Neuronal stem cell (in vitro differentiated cells): ENCODE measurements around the gene MMP10.

Experiments
- DNase-seq: peaks from one replicate; pipeline ENCODE4 v3.0.0-alpha.2; 2013; ENCODE audit warnings: low spot score
- H2AFZ ChIP-seq: one replicate; pipeline ENCODE4 v1.6.1; 2013; ENCODE audit warnings: mild to moderate bottlenecking, low read length, inconsistent platforms
- H2AK5ac ChIP-seq: 2 replicates; pipeline ENCODE4 v1.6.1; 2013; ENCODE audit warnings: low read depth, mild to moderate bottlenecking, inconsistent platforms, low read length, moderate library complexity, mixed read lengths
- H2BK120ac ChIP-seq: 2 replicates; pipeline ENCODE4 v1.6.1; 2013; ENCODE audit warnings: low read depth, mild to moderate bottlenecking, inconsistent platforms, low read length, moderate library complexity, mixed read lengths
- H2BK12ac ChIP-seq: one replicate; pipeline ENCODE4 v1.6.1; 2013; ENCODE audit warnings: low read length, inconsistent platforms
- H2BK15ac ChIP-seq: 2 replicates; pipeline ENCODE4 v1.6.1; 2013; ENCODE audit warnings: mild to moderate bottlenecking, low read length, inconsistent platforms, mixed read lengths
- H2BK5ac ChIP-seq: one replicate; pipeline ENCODE4 v1.6.1; 2013; ENCODE audit warnings: inconsistent platforms, mild to moderate bottlenecking, low read length, moderate library complexity
- H3K14ac ChIP-seq: one replicate; pipeline ENCODE4 v1.6.1; 2013; ENCODE audit warnings: low read length, inconsistent platforms
- H3K18ac ChIP-seq: 2 replicates; pipeline ENCODE4 v1.6.1; 2013; ENCODE audit warnings: low read length, inconsistent platforms
- H3K23ac ChIP-seq: 2 replicates; pipeline ENCODE4 v1.6.1; 2013; ENCODE audit warnings: low read depth, mild to moderate bottlenecking, mixed read lengths, low read length, inconsistent platforms; ENCODE audit not compliant: poor library complexity
- H3K27ac ChIP-seq: replicated peaks from 3 replicates; pipeline ENCODE4 v1.5.1; 2013; ENCODE audit warnings: low read length, inconsistent platforms
- H3K27me3 ChIP-seq, 3 experiments: 2 replicates each; pipeline ENCODE4 v1.6.1; 2013; ENCODE audit warnings: low read length in 3 of 3, mild to moderate bottlenecking in 2 of 3, inconsistent platforms in 1 of 3, low read depth in 1 of 3, mixed read lengths in 1 of 3, moderate library complexity in 1 of 3; ENCODE audit not compliant: control insufficient read depth in 3 of 3, insufficient read depth in 3 of 3
- H3K36me3 ChIP-seq, 2 donors: replicated peaks in 1 of 2; 2 replicates each; pipeline ENCODE4 v1.6.1; 2013; ENCODE audit warnings: low read length in 2 of 2; ENCODE audit not compliant: control insufficient read depth in 2 of 2, insufficient read depth in 2 of 2
- H3K4ac ChIP-seq: 2 replicates; pipeline ENCODE4 v1.6.1; 2013; ENCODE audit warnings: inconsistent platforms, mild to moderate bottlenecking, low read length, moderate library complexity
- H3K4me1 ChIP-seq, 2 donors: 1 replicate in 1 of 2; 2 replicates in 1 of 2; pipeline ENCODE4 v1.6.1; 2013; ENCODE audit warnings: low read length in 2 of 2, low read depth in 1 of 2; ENCODE audit not compliant: control insufficient read depth in 2 of 2, insufficient read depth in 1 of 2
- H3K4me2 ChIP-seq: one replicate; pipeline ENCODE4 v1.6.1; 2013; ENCODE audit warnings: mild to moderate bottlenecking, low read length, inconsistent platforms; ENCODE audit not compliant: insufficient read depth, poor library complexity, severe bottlenecking
- H3K4me3 ChIP-seq, 2 donors: 2 replicates each; pipeline ENCODE4 v1.5.1; 2013; ENCODE audit warnings: low read length in 2 of 2, mild to moderate bottlenecking in 2 of 2, inconsistent platforms in 1 of 2, moderate library complexity in 1 of 2
- H3K79me1 ChIP-seq: one replicate; pipeline ENCODE4 v1.6.1; 2013; ENCODE audit warnings: low read depth, mild to moderate bottlenecking, inconsistent platforms, low read length, moderate library complexity
- H3K9ac ChIP-seq: one replicate; pipeline ENCODE4 v1.6.1; 2013; ENCODE audit warnings: mild to moderate bottlenecking, low read depth, low read length, inconsistent platforms; ENCODE audit not compliant: poor library complexity
- H3K9me3 ChIP-seq, 2 donors: replicated peaks in 1 of 2; 2 replicates each; pipeline versions ENCODE3 to v1.6.1; 2013; ENCODE audit warnings: low read length in 2 of 2, mild to moderate bottlenecking in 2 of 2, inconsistent platforms in 1 of 2, low read depth in 1 of 2, mixed read lengths in 1 of 2, moderate library complexity in 1 of 2; ENCODE audit not compliant: control insufficient read depth in 2 of 2, insufficient read depth in 1 of 2
- H4K8ac ChIP-seq: one replicate; pipeline ENCODE4 v1.6.1; 2013; ENCODE audit warnings: low read depth, mild to moderate bottlenecking, inconsistent platforms, low read length, moderate library complexity
- H4K91ac ChIP-seq: one replicate; pipeline ENCODE4 v1.6.1; 2013; ENCODE audit warnings: low read length, low read depth, mild to moderate bottlenecking, inconsistent platforms; ENCODE audit not compliant: poor library complexity
- whole genome bisulfite sequencing, 2 donors: extraction: QIAGEN DNeasy Blood & Tissue Kit; methylation state at CpG; one replicate each; pipeline ENCODE4 v1.1.7; 2013; ENCODE audit warnings: missing lambda C conversion rate in 2 of 2, mixed read lengths in 1 of 2; ENCODE audit not compliant: insufficient read length in 2 of 2, insufficient replicate concordance in 1 of 2; ENCODE audit errors: extremely low coverage in 2 of 2; 5-methylcytosine and 5-hydroxymethylcytosine counted together

Gene MMP10

DNA sequence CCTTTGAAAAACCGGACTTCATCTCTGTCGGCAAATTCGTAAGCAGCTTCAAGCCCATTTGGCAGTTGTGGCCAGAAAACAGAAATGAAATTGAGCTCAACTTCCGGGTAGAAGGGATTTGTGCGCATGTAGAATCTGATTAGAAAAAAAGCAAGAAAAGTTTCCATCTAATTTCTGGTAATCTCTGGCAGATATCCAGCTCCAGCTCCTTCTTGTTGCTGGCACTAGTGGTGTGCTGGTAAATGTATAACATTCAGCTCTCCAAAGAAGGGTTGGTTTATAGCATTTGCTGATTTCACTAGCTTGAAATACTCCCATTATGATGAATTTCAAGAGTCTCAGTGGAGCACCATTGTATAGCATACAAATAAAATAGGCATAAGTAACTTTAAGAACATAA lies 12.2 kb upstream of the MMP10 start:
- no peak overlapping the region for H3K9ac ChIP-seq
- no peak overlapping the region for H3K4ac ChIP-seq
- no peak overlapping the region for H3K4me3 ChIP-seq
- no peaks in the 10 kb centered on the region for H3K4me1 ChIP-seq
- H3K27me3 ChIP-seq, result no peaks in the 10 kb centered on the region
- no peaks in the 10 kb centered on the region for H3K9me3 ChIP-seq
- H4K91ac ChIP-seq, result no peak overlapping the region
- H3K27ac ChIP-seq, result no peak overlapping the region
- no peak overlapping the region for H3K23ac ChIP-seq
- no peak overlapping the region for H3K4me2 ChIP-seq
- no peak overlapping the region for H2BK5ac ChIP-seq
- no peak overlapping the region for H3K18ac ChIP-seq
- no peak overlapping the region for H4K8ac ChIP-seq
- no peaks in the 10 kb centered on the region for H3K79me1 ChIP-seq
- H2BK120ac ChIP-seq, result no peak overlapping the region
- H2AFZ ChIP-seq, result no peak overlapping the region
- no CpG with 5 or more reads among the region's 5 CpGs for WGBS, 2 donors
- H2BK12ac ChIP-seq, result no peak overlapping the region
- no peak for DNase-seq
- H2AK5ac ChIP-seq, result no peak overlapping the region
- H3K36me3 ChIP-seq, result no peaks in the 10 kb centered on the region
- H2BK15ac ChIP-seq, result no peak overlapping the region
- H3K14ac ChIP-seq, result no peak overlapping the region

DNA sequence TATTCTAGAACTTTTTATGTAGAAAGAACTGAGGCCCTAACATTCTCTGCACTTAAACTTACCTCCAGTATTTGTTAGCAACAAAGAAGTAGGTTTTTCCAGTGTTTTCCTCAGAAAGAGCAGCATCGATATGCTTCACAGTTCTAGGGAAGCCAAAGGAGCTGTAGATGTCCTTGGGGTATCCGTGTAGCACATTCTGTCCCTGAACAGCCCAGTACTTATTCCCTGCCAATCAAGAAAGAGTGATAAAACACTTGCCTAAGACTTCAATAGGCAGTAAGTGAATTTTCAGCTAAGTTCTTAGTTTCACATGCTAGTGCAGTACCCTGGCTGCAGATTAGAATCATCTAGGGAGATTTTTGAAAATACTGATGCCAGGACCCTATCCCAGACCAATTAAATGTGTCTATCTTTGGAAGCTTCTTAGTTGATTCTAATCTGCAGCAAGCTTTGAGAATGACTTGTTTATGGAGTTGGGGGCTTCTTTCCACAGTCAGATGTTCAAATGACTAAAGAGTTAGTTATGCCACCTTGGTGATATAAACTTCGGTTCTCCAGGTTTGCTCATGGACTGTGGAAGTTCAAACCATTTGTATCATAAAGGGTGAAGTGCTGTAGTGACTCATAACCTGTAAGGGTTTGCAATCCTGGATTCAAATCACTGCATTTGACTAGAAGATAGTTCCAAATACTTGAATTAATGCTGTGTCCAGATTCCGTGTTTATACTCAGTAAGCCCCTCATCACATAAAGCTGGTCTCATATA lies 11.0 kb upstream of the MMP10 start:
- no peak overlapping the region for H3K4me3 ChIP-seq
- no peak overlapping the region for H2AK5ac ChIP-seq
- H3K4me1 ChIP-seq, result no peaks in the 10 kb centered on the region
- DNase-seq, result no peak
- H3K18ac ChIP-seq, result no peak overlapping the region
- no peaks in the 10 kb centered on the region for H3K79me1 ChIP-seq
- no peaks in the 10 kb centered on the region for H3K36me3 ChIP-seq
- H3K9me3 ChIP-seq, result no peaks in the 10 kb centered on the region
- no peaks in the 10 kb centered on the region for H3K27me3 ChIP-seq
- H3K14ac ChIP-seq, result no peak overlapping the region
- no peak overlapping the region for H2BK15ac ChIP-seq
- no peak overlapping the region for H4K91ac ChIP-seq
- H3K27ac ChIP-seq, result no peak overlapping the region
- no peak overlapping the region for H2BK5ac ChIP-seq
- no peak overlapping the region for H3K4me2 ChIP-seq
- H3K4ac ChIP-seq, result no peak overlapping the region
- WGBS, 2 donors, result no CpG with 5 or more reads among the region's 4 CpGs
- H2BK12ac ChIP-seq, result no peak overlapping the region
- H2AFZ ChIP-seq, result no peak overlapping the region
- H3K9ac ChIP-seq, result no peak overlapping the region
- no peak overlapping the region for H3K23ac ChIP-seq
- H2BK120ac ChIP-seq, result no peak overlapping the region
- no peak overlapping the region for H4K8ac ChIP-seq

- H3K27ac ChIP-seq, result no peak overlapping the region
- H3K4me2 ChIP-seq, result no peak overlapping the region
- no peak overlapping the region for H4K91ac ChIP-seq
- no peak overlapping the region for H3K4me3 ChIP-seq
- H3K14ac ChIP-seq, result no peak overlapping the region
- no peaks in the 10 kb centered on the region for H3K27me3 ChIP-seq
- H3K9ac ChIP-seq, result no peak overlapping the region
- no peaks in the 10 kb centered on the region for H3K4me1 ChIP-seq
- no peak overlapping the region for H3K23ac ChIP-seq
- H3K79me1 ChIP-seq, result no peaks in the 10 kb centered on the region
- H4K8ac ChIP-seq, result no peak overlapping the region
- H2BK120ac ChIP-seq, result no peak overlapping the region
- DNase-seq, result no peak
- no peak overlapping the region for H2AFZ ChIP-seq
- H2AK5ac ChIP-seq, result no peak overlapping the region
- H3K36me3 ChIP-seq, result no peaks in the 10 kb centered on the region
- no peak overlapping the region for H3K4ac ChIP-seq
- H3K9me3 ChIP-seq, result no peaks in the 10 kb centered on the region
- no CpG with 5 or more reads among the region's 8 CpGs for WGBS, 2 donors
- no peak overlapping the region for H2BK12ac ChIP-seq
- H2BK5ac ChIP-seq, result no peak overlapping the region
- no peak overlapping the region for H3K18ac ChIP-seq
- H2BK15ac ChIP-seq, result no peak overlapping the region
Observed at GRCh38 chr11:102788334-102788995, 8.0 kb upstream of the MMP10 start.

DNA sequence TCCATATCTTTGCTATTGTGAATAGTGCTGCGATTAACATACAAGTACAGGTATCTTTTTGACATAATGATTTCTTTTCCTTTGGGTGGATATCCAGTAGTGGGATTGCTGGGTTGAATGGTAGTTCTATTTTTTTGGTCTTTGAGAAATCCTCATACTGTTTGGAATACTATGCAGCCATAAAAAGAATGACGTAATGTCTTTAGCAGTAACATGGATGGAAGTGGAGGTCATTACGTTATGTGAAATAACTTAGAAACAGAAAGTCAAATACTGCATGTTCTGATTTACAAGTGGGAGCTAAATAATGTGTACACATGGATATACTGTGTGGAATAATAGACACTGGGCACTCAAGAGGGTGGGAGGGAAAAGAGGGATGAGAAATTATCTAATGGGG lies 4.0 kb upstream of the MMP10 start:
- DNase-seq, result no peak
- no peaks in the 10 kb centered on the region for H3K27me3 ChIP-seq
- no peak overlapping the region for H3K18ac ChIP-seq
- H3K23ac ChIP-seq, result no peak overlapping the region
- H2BK12ac ChIP-seq, result no peak overlapping the region
- peaks cover 2 to 9% of the 10 kb centered on the region in 2 donors for H3K4me1 ChIP-seq
- H3K4me2 ChIP-seq, result no peak overlapping the region
- no peak overlapping the region for H4K8ac ChIP-seq
- no peak overlapping the region for H3K4ac ChIP-seq
- no peak overlapping the region for H3K4me3 ChIP-seq
- H3K14ac ChIP-seq, result no peak overlapping the region
- no peaks in the 10 kb centered on the region for H3K36me3 ChIP-seq
- H3K79me1 ChIP-seq, result no peaks in the 10 kb centered on the region
- H2BK15ac ChIP-seq, result no peak overlapping the region
- H4K91ac ChIP-seq, result no peak overlapping the region
- no peak overlapping the region for H2BK120ac ChIP-seq
- no peak overlapping the region for H3K27ac ChIP-seq
- H2AK5ac ChIP-seq, result no peak overlapping the region
- no peak overlapping the region for H2BK5ac ChIP-seq
- H2AFZ ChIP-seq, result no peak overlapping the region
- no peak overlapping the region for H3K9ac ChIP-seq
- no peaks in the 10 kb centered on the region for H3K9me3 ChIP-seq
- no CpG with 5 or more reads among the region's 3 CpGs for WGBS, 2 donors
